Upper lobe of right lung (tissue), 1 donor: ENCODE measurements around the gene FOXD1. TPM values are rescaled to one million over a fixed set of nuclear protein-coding genes. Genes with fewer than 3 reads are reported as not detected.

Experiments used
- ATAC-seq: fragments of 200-7000 bp; cut with Tn5 transposase; one replicate; pipeline ENCODE4 v1.9.1; 2020; ENCODE audit warnings: mild to moderate bottlenecking, moderate library complexity
- DNase-seq: peaks from one replicate; pipeline ENCODE4 v3.0.0-alpha.2; 2020
- H3K27ac ChIP-seq: fragments of 200-600 bp; one replicate; pipeline ENCODE4 v1.8.0; 2022
- H3K27me3 ChIP-seq: fragments of 200-600 bp; one replicate; pipeline ENCODE4 v1.8.0; 2022; ENCODE audit warnings: mild to moderate bottlenecking
- H3K36me3 ChIP-seq: fragments of 200-600 bp; one replicate; pipeline ENCODE4 v1.8.0; 2022
- H3K4me1 ChIP-seq: fragments of 200-600 bp; one replicate; pipeline ENCODE4 v1.8.0; 2022
- H3K4me3 ChIP-seq: fragments of 200-600 bp; one replicate; pipeline ENCODE4 v1.8.0; 2022; ENCODE audit warnings: mild to moderate bottlenecking
- H3K9me3 ChIP-seq: fragments of 200-600 bp; one replicate; pipeline ENCODE4 v1.8.0; 2022
- intact Hi-C: fragments of 100-400 bp; cut with DNase I; formaldehyde crosslinking; loops from one replicate; pipeline ENCODE4 v1.11.0; 2022
- total RNA-seq: library from RNA; stranded (reverse); fragmentation: NEBNext Ultra II Directional; extraction: Animal tissue kit (Norgen Biotek cat#: 25700); gene quantifications from one replicate; pipeline ENCODE4 v1.2.1, GENCODE V29; 2021
- TF ChIP-seq, protein P1 (sequence below): fragments of 200-600 bp; IDR thresholded peaks from one replicate; pipeline ENCODE4 v1.8.0; 2022; ENCODE audit warnings: antibody characterized with exemption
- donor health status: DM: no; HTN: yes; CAD: no; lungs with severe emphysema.

Gene FOXD1
- total RNA-seq, 1 donor from 2014 or later, result 1.2 TPM

DNA sequence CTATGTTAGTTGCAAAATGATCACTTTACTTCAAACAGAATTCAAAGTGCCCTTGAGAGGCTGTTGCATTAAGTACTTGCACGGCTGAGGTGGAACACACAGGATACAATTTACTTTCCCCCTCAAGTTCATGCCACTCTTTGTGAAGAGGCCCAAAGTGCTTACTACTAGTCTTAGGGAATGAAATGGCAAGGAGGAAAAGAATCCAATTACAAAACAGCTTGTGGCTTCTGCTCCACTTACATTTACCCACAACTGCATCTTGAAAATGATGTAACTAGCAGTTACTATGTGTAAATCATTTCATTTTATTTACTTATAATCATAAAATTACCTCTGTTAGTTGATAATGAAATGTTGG is 14.6 kb downstream of the FOXD1 start:
- peak; percentile 94 for ATAC-seq
- TF ChIP-seq, protein P1, sequence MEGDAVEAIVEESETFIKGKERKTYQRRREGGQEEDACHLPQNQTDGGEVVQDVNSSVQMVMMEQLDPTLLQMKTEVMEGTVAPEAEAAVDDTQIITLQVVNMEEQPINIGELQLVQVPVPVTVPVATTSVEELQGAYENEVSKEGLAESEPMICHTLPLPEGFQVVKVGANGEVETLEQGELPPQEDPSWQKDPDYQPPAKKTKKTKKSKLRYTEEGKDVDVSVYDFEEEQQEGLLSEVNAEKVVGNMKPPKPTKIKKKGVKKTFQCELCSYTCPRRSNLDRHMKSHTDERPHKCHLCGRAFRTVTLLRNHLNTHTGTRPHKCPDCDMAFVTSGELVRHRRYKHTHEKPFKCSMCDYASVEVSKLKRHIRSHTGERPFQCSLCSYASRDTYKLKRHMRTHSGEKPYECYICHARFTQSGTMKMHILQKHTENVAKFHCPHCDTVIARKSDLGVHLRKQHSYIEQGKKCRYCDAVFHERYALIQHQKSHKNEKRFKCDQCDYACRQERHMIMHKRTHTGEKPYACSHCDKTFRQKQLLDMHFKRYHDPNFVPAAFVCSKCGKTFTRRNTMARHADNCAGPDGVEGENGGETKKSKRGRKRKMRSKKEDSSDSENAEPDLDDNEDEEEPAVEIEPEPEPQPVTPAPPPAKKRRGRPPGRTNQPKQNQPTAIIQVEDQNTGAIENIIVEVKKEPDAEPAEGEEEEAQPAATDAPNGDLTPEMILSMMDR, result no peak

DNA sequence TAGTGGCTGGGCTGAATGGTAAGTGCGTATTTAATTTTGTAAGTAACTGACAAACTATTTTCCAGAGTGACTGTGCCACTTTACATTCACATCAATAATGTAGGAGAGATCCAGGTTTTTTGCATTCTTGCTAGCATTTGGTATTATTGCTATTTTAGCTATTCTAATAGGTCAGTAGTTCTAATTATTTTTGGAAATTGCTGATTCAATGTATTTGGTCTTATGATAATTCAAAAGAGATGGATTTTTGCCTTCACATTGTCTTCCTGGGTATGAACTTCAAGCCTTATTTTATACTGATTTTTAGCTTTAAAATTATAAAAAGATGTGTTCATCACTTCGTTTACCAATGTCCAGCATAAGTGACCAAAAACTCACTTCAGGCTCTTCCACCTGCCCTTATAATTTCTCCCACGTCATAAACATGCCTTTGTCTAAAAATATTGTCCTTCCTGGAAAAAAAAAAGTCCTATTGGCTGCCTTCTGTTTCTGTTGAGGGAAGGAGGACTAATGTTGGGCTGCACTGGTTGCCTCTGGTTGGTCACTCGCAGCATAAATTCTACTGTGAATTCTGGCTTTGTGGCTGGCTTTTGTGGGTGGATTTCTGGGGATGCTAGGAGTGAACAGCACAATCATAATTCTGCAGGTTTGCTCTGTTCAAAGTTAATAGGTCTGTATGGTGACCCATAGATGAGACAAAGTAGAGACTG is 15.2 kb downstream of the FOXD1 start:
- H3K4me1 ChIP-seq, result peaks cover 9% of the 10 kb centered on the region
- TF ChIP-seq, protein P1, result no peak
- no peaks in the 10 kb centered on the region for H3K36me3 ChIP-seq
- H3K27me3 ChIP-seq, result peaks cover 96% of the 10 kb centered on the region
- H3K9me3 ChIP-seq, result no peaks in the 10 kb centered on the region
- no peak overlapping the region for H3K4me3 ChIP-seq
- no peak overlapping the region for H3K27ac ChIP-seq
- DNase-seq (no peak), ATAC-seq (no peak)
- intact Hi-C loops, result no loop called here

More for the DNA sequence above, 14.6 kb downstream of the FOXD1 start:
- Histone ChIP-seq H3K27ac (no peak overlapping the region), H3K9me3 (no peaks in the 10 kb centered on the region), H3K36me3 (no peaks in the 10 kb centered on the region), H3K4me1 (peaks cover 9% of the 10 kb centered on the region), H3K27me3 (peaks cover 96% of the 10 kb centered on the region), H3K4me3 (no peak overlapping the region)
- DNase-seq, result no peak
- intact Hi-C loops, result no loop called here

DNA sequence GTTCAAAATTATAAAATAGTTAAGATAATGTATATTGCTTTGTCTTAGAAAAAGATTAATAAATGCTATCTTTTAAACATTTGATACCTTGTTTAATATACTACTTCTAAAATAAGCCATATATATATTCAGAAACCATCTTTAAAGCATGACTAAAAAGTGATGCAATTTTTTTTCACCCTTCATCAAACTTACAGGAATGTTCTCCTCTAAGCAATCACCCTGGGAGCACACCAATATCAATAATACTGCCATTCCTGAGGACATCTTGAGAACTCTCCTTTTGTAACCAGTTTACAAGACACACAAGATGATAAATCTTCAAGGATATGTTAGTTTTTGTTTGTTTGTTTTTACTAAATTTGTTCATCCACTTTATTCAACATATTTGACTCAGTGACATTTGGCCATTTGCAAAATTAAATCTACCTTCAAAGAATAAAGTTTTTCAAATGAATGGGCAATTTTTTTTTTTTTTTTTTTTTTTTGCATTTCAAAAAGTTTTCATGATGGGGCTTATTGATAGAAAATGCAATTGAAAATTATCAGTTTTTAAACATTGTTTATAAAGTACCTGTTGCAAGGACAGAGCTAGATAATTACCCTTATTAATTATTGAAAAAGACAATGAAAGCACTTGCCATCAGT is 17.2 kb downstream of the FOXD1 start:
- H3K27me3 ChIP-seq, result peaks cover 95% of the 10 kb centered on the region
- H3K4me1 ChIP-seq, result no peaks in the 10 kb centered on the region
- no peak for ATAC-seq
- H3K4me3 ChIP-seq, result no peak overlapping the region
- no peaks in the 10 kb centered on the region for H3K9me3 ChIP-seq
- H3K27ac ChIP-seq, result no peak overlapping the region
- H3K36me3 ChIP-seq, result no peaks in the 10 kb centered on the region
- TF ChIP-seq, protein P1, result no peak
- no peak for DNase-seq
- intact Hi-C loops, result no loop called here

DNA sequence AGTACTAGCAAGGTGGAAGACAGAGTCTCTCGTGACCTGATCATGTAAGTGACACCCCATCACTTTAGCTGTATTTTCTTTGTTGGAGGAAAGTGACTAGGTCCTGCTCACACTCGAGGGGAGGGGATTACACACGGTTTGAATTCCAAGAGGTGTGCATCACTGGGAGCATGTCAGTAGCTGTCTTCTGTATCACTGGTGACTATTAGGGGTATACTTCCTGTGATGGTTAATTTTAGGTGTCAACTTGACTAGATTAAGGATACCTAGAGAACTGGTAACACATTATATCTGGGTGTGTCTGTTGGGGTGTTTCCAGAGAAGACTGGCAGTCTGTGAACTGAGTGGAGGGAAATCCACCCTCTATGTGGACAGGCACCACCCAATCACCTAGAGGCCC is 22.5 kb downstream of the FOXD1 start:
- DNase-seq (no peak), ATAC-seq (no peak)
- peaks cover 94% of the 10 kb centered on the region for H3K27me3 ChIP-seq
- intact Hi-C loops, result no loop called here
- H3K27ac ChIP-seq, result no peak overlapping the region
- H3K4me3 ChIP-seq, result no peak overlapping the region
- TF ChIP-seq, protein P1, result no peak
- no peaks in the 10 kb centered on the region for H3K36me3 ChIP-seq
- H3K4me1 ChIP-seq, result no peaks in the 10 kb centered on the region
- no peaks in the 10 kb centered on the region for H3K9me3 ChIP-seq

DNA sequence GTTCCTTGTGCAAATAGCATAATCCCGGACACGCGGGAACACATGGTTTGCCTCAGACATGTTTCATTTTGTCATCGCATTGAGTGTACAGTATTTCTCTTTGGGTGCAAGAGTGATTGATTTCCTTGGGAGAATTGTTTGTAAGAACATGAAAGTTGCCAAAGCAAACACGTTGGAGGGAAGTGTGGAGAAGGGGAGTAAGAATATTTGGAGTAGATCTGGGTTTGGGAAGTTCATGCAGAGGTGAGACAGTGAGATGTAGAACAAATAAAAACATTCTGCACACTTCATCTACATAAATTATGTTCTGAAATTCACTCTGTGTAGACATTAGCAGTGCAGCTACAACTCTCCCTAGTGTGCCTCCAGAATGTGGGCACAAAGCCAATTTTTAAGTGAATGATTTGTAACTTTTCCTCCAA is 24.0 kb downstream of the FOXD1 start:
- no peak for DNase-seq
- peaks cover 94% of the 10 kb centered on the region for H3K27me3 ChIP-seq
- ATAC-seq, result no peak

More for the DNA sequence above, 24.0 kb downstream of the FOXD1 start:
- H3K4me1 ChIP-seq, result peaks cover 7% of the 10 kb centered on the region
- TF ChIP-seq, protein P1, result no peak
- intact Hi-C loops, result no loop called here
- H3K27ac ChIP-seq, result no peak overlapping the region
- no peaks in the 10 kb centered on the region for H3K36me3 ChIP-seq
- H3K4me3 ChIP-seq, result no peak overlapping the region
- H3K9me3 ChIP-seq, result no peaks in the 10 kb centered on the region
